B cell (primary cell): ENCODE results near the gene S100A8.

Source experiments
- EZH2 ChIP-seq: IDR thresholded peaks from 2 replicates; pipeline ENCODE4 v1.6.1; 2012; ENCODE audit warnings: borderline replicate concordance, low read depth, mild to moderate bottlenecking, moderate library complexity, low read length; ENCODE audit not compliant: insufficient read depth, poor library complexity, severe bottlenecking
- TF ChIP-seq, protein P1 (sequence below): fragments of 200-600 bp; IDR thresholded peaks from one replicate; pipeline ENCODE4 v1.8.0; 2022; ENCODE audit warnings: antibody characterized with exemption, mild to moderate bottlenecking

DNA sequence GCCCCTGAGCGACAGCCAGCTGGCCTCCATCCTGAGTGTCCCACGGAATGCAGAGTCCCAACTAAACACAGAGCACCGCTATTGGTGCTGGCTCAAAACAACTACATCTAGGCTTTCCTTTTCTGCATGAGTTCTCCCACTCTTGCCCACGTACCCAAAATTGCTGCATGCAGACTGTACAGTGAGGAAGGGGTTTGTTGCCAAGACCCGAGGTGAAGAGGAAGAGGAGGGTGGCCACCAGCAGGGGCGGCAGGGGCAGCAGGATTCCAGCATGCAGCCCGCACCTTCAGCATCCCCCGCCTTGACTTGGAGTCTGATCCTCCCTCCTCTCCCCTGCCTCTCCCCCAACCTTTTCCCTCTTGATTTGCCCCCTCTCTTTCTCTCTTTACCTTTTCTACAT is 25.2 kb downstream of the S100A8 start:
- TF ChIP-seq, protein P1, sequence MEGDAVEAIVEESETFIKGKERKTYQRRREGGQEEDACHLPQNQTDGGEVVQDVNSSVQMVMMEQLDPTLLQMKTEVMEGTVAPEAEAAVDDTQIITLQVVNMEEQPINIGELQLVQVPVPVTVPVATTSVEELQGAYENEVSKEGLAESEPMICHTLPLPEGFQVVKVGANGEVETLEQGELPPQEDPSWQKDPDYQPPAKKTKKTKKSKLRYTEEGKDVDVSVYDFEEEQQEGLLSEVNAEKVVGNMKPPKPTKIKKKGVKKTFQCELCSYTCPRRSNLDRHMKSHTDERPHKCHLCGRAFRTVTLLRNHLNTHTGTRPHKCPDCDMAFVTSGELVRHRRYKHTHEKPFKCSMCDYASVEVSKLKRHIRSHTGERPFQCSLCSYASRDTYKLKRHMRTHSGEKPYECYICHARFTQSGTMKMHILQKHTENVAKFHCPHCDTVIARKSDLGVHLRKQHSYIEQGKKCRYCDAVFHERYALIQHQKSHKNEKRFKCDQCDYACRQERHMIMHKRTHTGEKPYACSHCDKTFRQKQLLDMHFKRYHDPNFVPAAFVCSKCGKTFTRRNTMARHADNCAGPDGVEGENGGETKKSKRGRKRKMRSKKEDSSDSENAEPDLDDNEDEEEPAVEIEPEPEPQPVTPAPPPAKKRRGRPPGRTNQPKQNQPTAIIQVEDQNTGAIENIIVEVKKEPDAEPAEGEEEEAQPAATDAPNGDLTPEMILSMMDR: no peak
- TF ChIP-seq EZH2: no peak
